NOMO-1 treated with dmso at 0.1 percent for 144 hours (cell line): ENCODE results near the gene TVP23B.
"Not testable (repeated sequence)": the region's sequence is repeated elsewhere in the genome, so short reads cannot be mapped to it uniquely, and the experiment has no call there.

Source experiments
- DNase-seq: peaks from one replicate; lab custom pipeline; 2025; ENCODE audit not compliant: unreplicated experiment; lab: John Stamatoyannopoulos, UW

Gene TVP23B

GRCh38 chr17:18780991-18781718, at the start of gene TVP23B:
TSS of gene TVP23B (plus strand) at chr17:18781183. CDS start at chr17:18781294, 111 bp downstream.
- peak; percentile 94 for DNase-seq

DNA sequence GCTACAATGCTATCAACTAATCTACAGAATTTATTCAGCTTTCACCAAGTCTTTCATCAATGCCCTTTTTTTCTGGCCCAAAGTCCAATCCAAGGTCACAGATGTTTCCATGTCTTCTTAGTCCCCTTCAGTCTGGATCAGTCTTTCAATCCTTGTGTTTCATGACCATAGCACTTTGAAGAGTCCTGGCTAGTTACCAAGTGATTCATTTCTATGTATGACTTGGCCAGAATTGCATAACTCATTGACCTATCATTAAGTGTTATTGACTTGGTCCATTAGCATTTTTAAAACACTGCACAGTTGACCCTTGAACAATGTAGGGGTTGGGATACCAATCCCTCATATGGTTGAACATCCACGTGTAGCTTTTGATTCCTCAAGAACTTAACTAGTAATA, 48.5 kb upstream of the TVP23B start:
- DNase-seq: not testable (repeated sequence)

- not testable (repeated sequence) for DNase-seq
Observed at GRCh38 chr17:18733350-18733749, 47.6 kb upstream of the TVP23B start.

DNA sequence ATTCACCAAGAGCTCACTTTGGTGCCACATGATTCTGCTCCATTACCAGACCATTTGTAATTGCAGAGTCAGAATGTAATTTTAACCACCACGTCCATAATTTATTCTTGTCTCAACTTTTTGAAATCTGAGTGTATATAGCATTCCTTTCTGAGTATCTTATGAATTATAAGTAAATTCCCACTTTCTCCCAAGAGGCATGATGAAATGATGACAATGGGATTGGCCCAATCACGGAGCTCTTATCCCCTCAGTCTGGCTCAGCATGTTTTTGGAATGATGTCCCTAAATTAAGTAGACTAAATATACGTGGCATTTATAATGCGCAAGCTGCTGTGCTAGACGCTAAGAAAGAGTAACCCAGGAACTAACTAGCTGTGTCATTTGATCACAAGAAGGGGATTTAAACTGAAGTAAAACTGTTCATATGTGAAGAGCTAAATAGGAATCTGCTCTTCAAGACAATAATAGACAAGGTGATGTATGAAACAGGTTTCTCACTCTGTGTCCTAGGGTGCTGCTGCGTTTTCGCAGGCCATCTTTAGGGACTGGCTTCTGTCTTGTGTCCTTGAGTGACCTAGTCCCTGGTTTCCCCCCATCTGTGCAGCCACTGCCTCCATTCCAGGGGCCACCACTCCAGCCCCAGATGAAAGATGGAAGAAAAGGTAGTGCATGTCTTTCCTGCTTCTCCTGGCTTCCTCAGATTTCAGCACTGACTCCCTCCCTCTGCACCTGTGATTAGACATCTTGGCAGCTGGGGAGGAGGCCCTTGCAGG, 41.2 kb upstream of the TVP23B start:
- DNase-seq: not testable (repeated sequence)

DNA sequence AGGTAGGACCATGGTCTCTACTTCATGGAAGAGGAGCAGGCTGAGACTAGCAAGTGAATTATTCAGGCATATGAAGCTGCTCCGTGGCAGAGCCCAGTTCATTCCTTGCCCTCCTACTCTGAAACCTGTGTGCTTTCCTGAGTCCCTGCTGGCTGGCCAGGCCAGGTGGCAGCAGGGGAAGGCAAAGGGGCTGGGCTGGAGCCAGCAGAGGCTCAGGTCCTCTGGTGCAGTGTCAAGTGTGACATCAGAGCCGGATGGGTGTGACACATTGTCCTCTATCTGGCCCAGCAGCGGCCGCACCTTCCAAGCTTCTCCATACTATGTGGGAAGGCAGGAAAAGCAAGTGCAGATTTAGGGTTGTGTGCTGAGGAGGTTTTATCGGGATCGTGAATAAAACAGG, 39.8 kb upstream of the TVP23B start:
- DNase-seq: not testable (repeated sequence)

DNA sequence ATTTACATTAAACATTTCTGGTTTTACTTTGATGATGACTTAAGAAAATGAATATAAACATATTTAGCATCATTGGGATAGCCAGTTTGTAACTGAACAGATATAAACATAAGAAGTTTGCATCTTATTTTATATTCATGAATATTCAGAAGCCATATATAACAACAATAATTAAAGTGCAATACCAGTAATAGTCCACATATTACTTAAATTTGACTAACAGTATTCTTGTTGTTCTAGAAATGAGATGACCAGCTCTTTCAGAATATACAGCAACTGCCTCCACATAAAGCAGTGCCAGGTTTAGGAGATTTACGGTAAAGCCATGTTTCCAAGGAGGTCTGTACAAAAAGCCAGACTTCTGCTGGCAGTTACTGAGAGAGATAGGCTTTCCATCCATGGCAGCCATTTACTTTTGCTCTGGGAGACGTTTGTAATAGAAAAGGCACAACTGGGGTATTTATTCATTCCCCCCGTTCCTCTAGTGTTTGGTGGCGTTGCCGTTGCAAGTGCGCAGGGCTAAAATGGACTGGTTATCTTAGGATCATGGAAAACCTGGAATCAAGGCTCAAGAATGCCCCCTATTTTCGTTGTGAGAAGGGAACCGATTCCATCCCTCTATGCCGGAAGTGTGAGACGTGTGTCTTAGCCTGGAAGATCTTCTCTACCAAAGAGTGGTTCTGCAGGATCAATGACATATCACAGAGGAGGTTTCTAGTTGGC, 37.1 kb upstream of the TVP23B start, which contains the start of gene FBXW10:
Gene FBXW10 (plus strand): TSS at position 356 of the 723 bp plus-strand sequence. CDS start 191 bp downstream, at position 547.
- not testable (repeated sequence) for DNase-seq

- DNase-seq: not testable (repeated sequence)
Observed at GRCh38 chr17:18744726-18745125, 36.3 kb upstream of the TVP23B start.

- not testable (repeated sequence) for DNase-seq
Observed at GRCh38 chr17:18746551-18746950, 34.4 kb upstream of the TVP23B start.

GRCh38 chr17:18747501-18747900, 33.5 kb upstream of the TVP23B start:
- DNase-seq: not testable (repeated sequence)

DNA sequence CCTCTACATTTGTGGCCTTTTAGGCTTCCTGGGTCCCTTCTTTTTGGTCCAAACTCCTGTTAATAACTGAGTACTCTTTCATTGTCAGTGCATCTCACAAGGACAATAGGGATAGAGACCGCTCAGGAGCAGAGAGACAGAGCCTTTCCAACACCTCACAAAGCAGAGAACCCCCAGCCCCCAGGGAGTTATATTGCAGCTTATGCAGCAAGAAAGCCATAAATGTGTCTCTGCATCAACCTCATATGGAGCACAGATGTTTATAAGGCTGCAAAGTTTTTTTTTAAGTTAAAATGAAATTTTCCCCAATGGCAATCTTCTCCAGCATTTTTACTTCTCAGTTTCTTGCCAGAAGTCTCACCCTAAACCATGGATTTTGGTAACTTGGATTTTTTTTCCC, 30.7 kb upstream of the TVP23B start:
- DNase-seq: not testable (repeated sequence)

- DNase-seq: not testable (repeated sequence)
Observed at GRCh38 chr17:18753829-18754409, 27.1 kb upstream of the TVP23B start.

DNA sequence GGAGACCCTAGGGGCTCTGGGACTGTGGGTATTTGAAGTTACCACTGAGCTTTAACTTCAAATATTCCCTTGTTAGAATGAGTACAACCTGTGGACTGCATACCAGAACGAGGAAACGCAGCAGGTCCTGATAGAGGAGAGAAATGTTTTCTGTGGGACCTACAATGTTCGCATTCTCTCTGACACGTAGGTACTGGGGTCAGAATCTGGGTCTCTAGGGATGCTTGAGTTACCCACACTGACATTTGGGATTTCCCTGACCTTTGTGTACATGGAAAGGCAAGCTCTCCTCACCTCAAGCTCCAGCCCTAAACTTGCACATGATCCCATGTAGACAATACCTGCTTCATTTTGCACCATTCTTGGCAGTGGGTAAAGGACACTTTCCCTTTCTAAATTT, 25.0 kb upstream of the TVP23B start:
- not testable (repeated sequence) for DNase-seq

- not testable (repeated sequence) for DNase-seq
Observed at GRCh38 chr17:18757368-18758044, 23.5 kb upstream of the TVP23B start.

DNA sequence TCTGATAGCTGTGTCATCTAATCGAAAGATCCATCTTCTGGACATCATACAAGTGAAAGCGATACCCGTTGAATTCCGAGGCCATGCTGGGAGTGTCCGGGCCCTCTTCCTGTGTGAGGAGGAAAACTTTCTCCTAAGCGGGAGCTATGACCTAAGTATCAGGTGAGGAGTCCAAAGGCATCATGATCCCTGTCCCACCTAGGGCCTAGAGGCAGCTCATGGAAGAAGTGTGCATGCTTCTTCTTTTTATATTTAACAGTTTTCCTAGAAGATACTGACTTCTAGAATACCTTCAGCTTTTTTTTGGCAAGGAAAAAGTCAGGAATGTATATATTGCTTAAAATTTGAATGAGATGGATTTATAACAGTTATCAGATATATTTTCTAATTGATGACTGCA, 22.6 kb upstream of the TVP23B start:
- not testable (repeated sequence) for DNase-seq

DNA sequence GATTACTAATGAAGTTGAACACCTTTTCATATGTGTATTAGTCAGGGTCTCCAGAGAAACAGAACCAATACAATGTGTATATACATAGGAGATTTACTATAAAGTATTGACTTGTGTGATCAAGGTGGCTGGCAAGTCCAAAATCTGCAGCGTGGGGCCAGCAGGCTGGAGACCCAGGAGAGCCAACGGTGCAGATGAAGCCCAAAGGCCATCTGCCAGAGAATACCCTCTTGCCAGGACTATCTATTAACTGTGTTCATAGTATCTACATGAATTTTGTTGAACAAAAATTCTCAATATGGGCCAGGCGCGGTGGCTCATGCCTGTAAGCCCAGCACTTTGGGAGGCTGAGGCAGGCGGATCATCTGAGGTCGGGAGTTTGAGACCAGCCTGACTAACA, 20.8 kb upstream of the TVP23B start:
- DNase-seq: not testable (repeated sequence)

- DNase-seq: not testable (repeated sequence)
Observed at GRCh38 chr17:18770572-18770971, 10.4 kb upstream of the TVP23B start.

DNA sequence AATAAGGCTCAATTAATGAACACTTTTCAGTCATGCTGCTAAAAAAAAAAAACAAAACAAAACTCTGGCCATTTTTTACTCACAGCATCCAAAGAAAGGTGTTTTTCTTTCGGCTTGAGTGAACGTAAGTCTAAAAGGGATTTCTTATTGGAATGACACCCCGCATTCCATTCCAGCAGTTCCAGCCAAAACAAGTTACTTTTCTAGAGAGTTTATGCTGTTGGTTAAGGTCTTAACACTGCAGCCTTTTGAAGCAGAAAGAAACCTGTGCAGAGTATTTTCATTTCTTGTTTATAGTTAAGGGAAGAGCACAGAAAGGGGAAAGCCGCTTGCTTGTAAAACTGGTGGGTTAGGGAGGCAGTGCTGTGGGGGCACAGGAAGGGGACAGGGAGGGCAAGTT, 9.9 kb upstream of the TVP23B start:
- DNase-seq: not testable (repeated sequence)

GRCh38 chr17:18772471-18772870, 8.5 kb upstream of the TVP23B start:
- no peak for DNase-seq

DNA sequence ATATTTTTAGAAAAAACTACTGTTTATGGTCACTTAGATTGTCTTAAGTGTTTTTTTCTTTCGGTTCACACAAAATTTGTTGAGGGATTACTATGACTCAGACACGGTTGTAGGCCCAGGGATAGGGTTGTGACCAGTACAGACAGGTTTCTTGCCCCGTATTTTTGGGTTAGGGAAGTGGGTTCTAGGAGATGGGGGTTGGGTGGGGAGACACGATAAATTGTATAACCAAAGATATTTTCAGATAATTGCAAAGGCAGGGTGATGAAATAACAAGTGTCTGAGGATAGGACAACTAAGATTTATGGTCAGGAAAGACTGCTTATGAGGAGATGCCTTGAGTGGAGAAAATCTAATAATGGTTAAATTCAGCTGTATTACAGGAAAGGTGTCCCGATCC, 822 bp downstream of the TVP23B start:
- peak; percentile 10 for DNase-seq

- DNase-seq: not testable (repeated sequence)
Observed at GRCh38 chr17:18785933-18786332, 5.0 kb downstream of the TVP23B start.
